C1 segment of cervical spinal cord (tissue), 14 donors: ENCODE results near the gene AP4B1.
A peak's percentile ranks its signal among the peaks of the same experiment; 100 is the strongest.
"Not testable (repeated sequence)": the region's sequence is repeated elsewhere in the genome, so short reads cannot be mapped to it uniquely, and the experiment has no call there.

Source experiments
- DNase-seq, 14 donors: peaks; one replicate each; lab custom pipeline; 2025; lab: John Stamatoyannopoulos, UW

Gene AP4B1

GRCh38 chr1:113904674-113905434 is at the start of gene AP4B1, which contains the start of gene DCLRE1B:
Gene AP4B1, minus strand, starts transcription at chr1:113904799. Its CDS starts 82 bp downstream, at chr1:113904717.
Gene DCLRE1B, plus strand, starts transcription at chr1:113905326. Its CDS starts 261 bp downstream, at chr1:113905587.
- DNase-seq, result peak; percentile 86 to 100 (median 98)

- no peak for DNase-seq
Measured at GRCh38 chr1:113951719-113952118, 47.1 kb upstream of the AP4B1 start.

GRCh38 chr1:113950908-113951307 is 46.3 kb upstream of the AP4B1 start:
- no peak for DNase-seq

- DNase-seq, result no peak
Measured at GRCh38 chr1:113949007-113949406, 44.4 kb upstream of the AP4B1 start.

GRCh38 chr1:113948151-113948550 is 43.6 kb upstream of the AP4B1 start:
- not testable (repeated sequence) for DNase-seq

GRCh38 chr1:113947388-113948107 is 42.9 kb upstream of the AP4B1 start:
- DNase-seq, result no peak

- DNase-seq, result peak in 1 of 14 donors; percentile 21
Measured at GRCh38 chr1:113946678-113947387, 42.2 kb upstream of the AP4B1 start.

GRCh38 chr1:113946112-113946511 is 41.5 kb upstream of the AP4B1 start:
- no peak for DNase-seq

- DNase-seq, result no peak
Measured at GRCh38 chr1:113945329-113945728, 40.7 kb upstream of the AP4B1 start.

GRCh38 chr1:113943028-113943811 is 38.6 kb upstream of the AP4B1 start:
- no peak for DNase-seq

GRCh38 chr1:113942527-113942926 is 37.9 kb upstream of the AP4B1 start:
- no peak for DNase-seq

GRCh38 chr1:113941245-113941559 is 36.6 kb upstream of the AP4B1 start:
- DNase-seq, result peak in 1 of 14 donors; percentile 47

GRCh38 chr1:113940365-113941244 is 36.0 kb upstream of the AP4B1 start:
- peak in 1 of 14 donors; percentile 74 for DNase-seq

- DNase-seq, result no peak
Measured at GRCh38 chr1:113938192-113938591, 33.6 kb upstream of the AP4B1 start.

GRCh38 chr1:113937146-113937545 is 32.5 kb upstream of the AP4B1 start:
- no peak for DNase-seq

- no peak for DNase-seq
Measured at GRCh38 chr1:113935970-113936369, 31.4 kb upstream of the AP4B1 start.

- DNase-seq, result no peak
Measured at GRCh38 chr1:113935176-113935575, 30.6 kb upstream of the AP4B1 start.

GRCh38 chr1:113934511-113935055 is 30.0 kb upstream of the AP4B1 start:
- no peak for DNase-seq

GRCh38 chr1:113934006-113934405 is 29.4 kb upstream of the AP4B1 start:
- no peak for DNase-seq

GRCh38 chr1:113931451-113931851 is 26.9 kb upstream of the AP4B1 start:
- no peak for DNase-seq
